ENCODE data around the gene MAP2K5. TPM values are rescaled to one million over a fixed set of nuclear protein-coding genes. Genes with fewer than 3 reads are reported as not detected.

The MAP2K5 gene
- total RNA-seq, 1 donor from 2014 or later, result 2.9 TPM

DNA sequence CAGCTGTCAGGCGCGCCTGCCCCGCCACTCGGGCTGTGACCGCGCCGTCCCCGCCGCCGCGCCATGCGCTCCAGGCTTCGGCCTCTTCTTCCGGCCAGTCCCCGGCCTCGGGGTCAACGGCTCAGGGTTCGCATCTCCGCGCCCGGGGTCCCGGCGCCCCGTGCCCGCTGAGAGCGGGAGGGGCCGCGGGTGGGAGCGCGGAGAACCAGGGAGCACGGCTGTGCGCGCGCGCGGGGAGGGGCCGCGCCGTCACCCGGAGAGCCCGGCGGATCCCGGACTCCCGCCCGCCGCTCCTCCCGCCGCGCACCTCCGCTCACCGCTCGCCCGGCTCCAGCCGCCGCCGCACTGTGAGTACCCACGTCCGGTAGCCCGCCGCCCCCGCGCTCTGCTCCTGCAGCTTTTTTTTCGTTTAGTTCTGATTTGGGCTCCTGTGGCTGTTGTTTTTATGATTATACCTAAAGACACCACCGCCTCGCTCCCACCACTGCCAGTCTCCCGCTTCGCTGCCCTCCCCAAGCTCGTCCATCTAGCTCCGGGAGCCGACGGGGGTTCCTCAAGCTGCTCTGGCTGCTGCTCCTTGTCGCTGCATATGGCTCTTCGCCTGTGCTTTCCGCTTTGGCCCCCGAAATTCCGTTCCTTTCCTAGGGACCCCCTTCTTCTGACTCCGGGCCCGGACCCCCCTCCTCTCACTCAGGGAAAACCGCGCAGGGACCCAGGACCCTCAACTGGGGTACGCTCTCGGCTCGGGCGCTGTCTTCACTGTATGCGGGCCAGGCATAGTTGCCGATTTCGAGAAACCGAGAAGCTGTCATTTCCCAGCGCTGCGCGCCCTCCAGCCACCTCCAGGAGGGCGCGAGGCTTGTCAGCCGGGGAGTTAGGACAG is 281.1 kb downstream of the MAP2K5 start:
- TF ChIP-seq, protein P1, sequence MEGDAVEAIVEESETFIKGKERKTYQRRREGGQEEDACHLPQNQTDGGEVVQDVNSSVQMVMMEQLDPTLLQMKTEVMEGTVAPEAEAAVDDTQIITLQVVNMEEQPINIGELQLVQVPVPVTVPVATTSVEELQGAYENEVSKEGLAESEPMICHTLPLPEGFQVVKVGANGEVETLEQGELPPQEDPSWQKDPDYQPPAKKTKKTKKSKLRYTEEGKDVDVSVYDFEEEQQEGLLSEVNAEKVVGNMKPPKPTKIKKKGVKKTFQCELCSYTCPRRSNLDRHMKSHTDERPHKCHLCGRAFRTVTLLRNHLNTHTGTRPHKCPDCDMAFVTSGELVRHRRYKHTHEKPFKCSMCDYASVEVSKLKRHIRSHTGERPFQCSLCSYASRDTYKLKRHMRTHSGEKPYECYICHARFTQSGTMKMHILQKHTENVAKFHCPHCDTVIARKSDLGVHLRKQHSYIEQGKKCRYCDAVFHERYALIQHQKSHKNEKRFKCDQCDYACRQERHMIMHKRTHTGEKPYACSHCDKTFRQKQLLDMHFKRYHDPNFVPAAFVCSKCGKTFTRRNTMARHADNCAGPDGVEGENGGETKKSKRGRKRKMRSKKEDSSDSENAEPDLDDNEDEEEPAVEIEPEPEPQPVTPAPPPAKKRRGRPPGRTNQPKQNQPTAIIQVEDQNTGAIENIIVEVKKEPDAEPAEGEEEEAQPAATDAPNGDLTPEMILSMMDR (IDR thresholded peaks at IDR 0.05; ENCODE audit: insufficient read depth, low read length, severe bottlenecking), result no peak
- no peaks in the 10 kb centered on the region for H3K36me3 ChIP-seq (ENCODE audit: control insufficient read depth, insufficient read depth, low read length)
- H3K27me3 ChIP-seq (ENCODE audit: control insufficient read depth, insufficient read depth, low read length), result peaks cover 80% of the 10 kb centered on the region
- DNase-seq (ENCODE audit: low read depth) (no peak), FAIRE-seq (no peak)
- H3K4me3 ChIP-seq (ENCODE audit: low read depth, low read length), result no peak overlapping the region

DNA sequence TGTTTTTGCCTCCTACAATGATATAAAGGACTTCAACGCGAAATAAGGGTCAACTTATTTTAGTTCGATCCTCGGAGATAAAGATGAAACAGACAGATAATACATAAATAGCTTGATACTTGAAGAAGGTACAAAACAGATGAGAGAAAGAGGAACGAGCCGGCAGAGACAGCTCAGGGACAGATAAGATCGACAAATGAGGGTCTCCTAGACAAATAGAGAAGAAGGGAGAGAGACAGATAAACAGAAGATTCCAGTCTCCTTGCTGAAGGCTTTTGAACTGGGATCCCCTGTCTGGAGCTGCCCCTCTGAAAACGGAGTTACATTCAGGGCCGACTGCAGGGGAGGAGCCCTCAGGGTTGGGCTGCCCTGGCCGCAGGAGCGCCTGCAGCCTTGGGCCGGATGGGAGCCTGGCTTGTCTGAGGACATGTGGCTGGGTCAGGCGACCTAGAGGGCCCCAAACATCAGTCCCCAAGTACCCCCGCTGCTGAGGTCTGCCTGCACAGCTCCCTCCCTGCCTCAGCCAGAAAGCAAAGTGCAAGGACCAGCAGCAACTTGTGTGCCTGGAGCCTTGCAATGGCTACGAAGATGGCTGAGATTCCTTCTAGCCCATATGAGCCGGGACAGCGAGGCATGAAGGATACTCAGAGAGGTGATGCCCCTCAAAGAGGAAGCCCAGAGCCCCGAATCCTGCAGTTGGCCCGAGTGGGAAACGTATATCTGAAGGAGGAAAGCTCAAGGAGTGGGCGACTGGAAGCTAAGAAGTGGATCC is 281.9 kb downstream of the MAP2K5 start:
- TF ChIP-seq, protein P1 (IDR thresholded peaks at IDR 0.05; ENCODE audit: insufficient read depth, low read length, severe bottlenecking), result no peak
- FAIRE-seq, result no peak

DNA sequence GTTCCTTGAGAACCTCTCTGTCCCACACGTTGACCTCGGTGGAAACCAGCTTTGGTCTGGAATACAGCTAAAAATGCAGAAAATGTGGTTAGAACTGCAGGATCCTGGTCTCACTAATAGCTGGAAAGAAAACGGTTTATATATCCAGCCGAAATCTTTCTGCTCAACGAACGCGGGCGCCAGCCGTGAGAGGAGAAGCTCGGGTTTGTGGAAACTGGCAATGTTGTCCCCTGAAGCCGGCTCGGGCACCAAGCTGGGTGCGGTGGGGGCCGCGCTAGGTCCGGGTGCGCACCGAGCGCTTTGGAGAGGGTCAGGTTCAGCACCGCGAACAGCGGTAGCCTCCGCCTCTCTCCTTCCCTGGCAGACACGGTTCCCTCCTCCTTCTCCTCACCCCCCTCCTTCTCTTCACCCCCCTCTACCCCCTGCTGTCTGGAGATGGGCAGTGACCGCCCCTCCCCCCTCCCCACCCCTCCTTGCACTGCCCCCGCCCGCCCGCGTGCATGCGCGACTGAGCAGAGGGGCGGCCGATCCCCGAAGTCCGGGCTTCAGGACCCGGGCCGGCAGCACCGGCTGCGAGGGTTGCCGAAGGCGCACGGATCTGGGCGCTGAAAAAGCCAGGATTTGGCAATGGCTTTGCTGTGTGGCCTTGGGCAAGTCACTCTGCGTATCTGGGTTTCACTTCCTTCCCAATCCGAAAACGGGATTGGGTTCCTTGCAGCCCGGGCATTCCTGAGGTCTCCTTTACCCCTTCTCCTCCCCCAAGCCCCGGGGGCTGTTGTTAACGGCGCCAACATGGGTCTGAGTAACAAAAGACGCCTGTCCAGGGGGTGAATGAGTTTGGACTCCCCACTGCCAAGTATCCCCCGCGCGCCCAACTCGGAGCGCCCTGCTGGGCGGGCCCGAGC is 282.7 kb downstream of the MAP2K5 start, which contains the start of gene SKOR1:
Gene SKOR1, plus strand, starts transcription at position 534 of the 905 bp plus-strand sequence. Its CDS starts 94 bp downstream, at position 628.
- H3K27me3 ChIP-seq (ENCODE audit: control insufficient read depth, insufficient read depth, low read length), result peaks cover 76% of the 10 kb centered on the region
- no peak for DNase-seq (ENCODE audit: low read depth)
- no peak for FAIRE-seq
- peak within 1 kb of the TSS; percentile 6 for H3K4me3 ChIP-seq (ENCODE audit: low read depth, low read length)
- TF ChIP-seq, protein P1 (IDR thresholded peaks at IDR 0.05; ENCODE audit: insufficient read depth, low read length, severe bottlenecking), result no peak
- no peaks in the 10 kb centered on the region for H3K36me3 ChIP-seq (ENCODE audit: control insufficient read depth, insufficient read depth, low read length)

More for the DNA sequence above, 281.9 kb downstream of the MAP2K5 start:
- peaks cover 81% of the 10 kb centered on the region for H3K27me3 ChIP-seq (ENCODE audit: control insufficient read depth, insufficient read depth, low read length)
- H3K36me3 ChIP-seq (ENCODE audit: control insufficient read depth, insufficient read depth, low read length), result no peaks in the 10 kb centered on the region
- no peak for DNase-seq (ENCODE audit: low read depth)
- no peak overlapping the region for H3K4me3 ChIP-seq (ENCODE audit: low read depth, low read length)

DNA sequence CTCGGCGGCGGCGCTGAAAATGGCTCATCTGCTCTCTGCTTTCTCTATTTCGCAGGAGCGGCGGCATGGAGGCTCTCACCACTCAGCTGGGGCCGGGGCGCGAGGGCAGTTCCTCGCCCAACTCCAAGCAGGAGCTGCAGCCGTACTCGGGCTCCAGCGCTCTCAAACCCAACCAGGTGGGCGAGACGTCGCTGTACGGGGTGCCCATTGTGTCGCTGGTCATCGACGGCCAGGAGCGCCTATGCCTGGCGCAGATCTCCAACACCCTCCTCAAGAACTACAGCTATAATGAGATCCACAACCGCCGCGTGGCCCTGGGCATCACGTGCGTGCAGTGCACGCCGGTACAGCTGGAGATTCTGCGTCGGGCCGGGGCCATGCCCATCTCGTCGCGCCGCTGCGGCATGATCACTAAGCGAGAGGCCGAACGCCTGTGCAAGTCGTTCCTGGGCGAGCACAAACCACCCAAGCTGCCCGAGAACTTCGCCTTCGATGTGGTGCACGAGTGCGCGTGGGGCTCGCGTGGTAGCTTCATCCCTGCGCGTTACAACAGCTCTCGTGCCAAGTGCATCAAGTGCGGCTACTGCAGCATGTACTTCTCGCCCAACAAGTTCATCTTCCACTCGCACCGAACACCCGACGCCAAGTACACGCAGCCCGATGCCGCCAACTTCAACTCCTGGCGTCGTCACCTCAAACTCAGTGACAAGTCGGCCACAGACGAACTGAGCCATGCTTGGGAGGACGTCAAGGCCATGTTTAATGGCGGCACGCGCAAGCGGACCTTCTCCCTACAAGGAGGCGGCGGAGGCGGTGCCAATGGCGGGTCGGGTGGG is 283.6 kb downstream of the MAP2K5 start:
- Histone ChIP-seq H3K4me3 (ENCODE audit: low read depth, low read length) (no peak overlapping the region), H3K27me3 (ENCODE audit: control insufficient read depth, insufficient read depth, low read length) (peaks cover 75% of the 10 kb centered on the region), H3K36me3 (ENCODE audit: control insufficient read depth, insufficient read depth, low read length) (no peaks in the 10 kb centered on the region)
- FAIRE-seq (no peak), DNase-seq (ENCODE audit: low read depth) (no peak)
- TF ChIP-seq, protein P1 (IDR thresholded peaks at IDR 0.05; ENCODE audit: insufficient read depth, low read length, severe bottlenecking), result no peak

All from bronchial epithelial cell (primary cell).